Fibroblast of villous mesenchyme (primary cell): ENCODE measurements around the gene GDA. TPM values are rescaled to one million over a fixed set of nuclear protein-coding genes. Genes with fewer than 3 reads are reported as not detected.

Experiments
- DNase-seq: peaks from one replicate; pipeline ENCODE4 v3.0.0-alpha.2; 2010; ENCODE audit warnings: low read depth
- H3K4me3 ChIP-seq: 2 replicates; pipeline ENCODE4 v1.5.1; 2011; ENCODE audit warnings: low read depth, mild to moderate bottlenecking, low read length
- CTCF ChIP-seq: IDR thresholded peaks from 2 replicates; pipeline ENCODE4 v1.5.1; 2012; ENCODE audit warnings: low read depth, mild to moderate bottlenecking, low read length; ENCODE audit not compliant: insufficient read depth
- total RNA-seq: library from RNA; depleted of rRNA; stranded (reverse); fragments of >200 nt; gene quantifications from 2 replicates; pipeline ENCODE4 v1.2.3, GENCODE V29; 2012

GDA gene
- total RNA-seq, 1 donor = 4.3 TPM

- no peak overlapping the region for H3K4me3 ChIP-seq
- no peak for DNase-seq
- TF ChIP-seq CTCF = no peak
Observed at GRCh38 chr9:72211047-72211446, 61.8 kb downstream of the GDA start.

- DNase-seq = no peak
- no peak for TF ChIP-seq CTCF
- no peak overlapping the region for H3K4me3 ChIP-seq
Observed at GRCh38 chr9:72213906-72214305, 64.7 kb downstream of the GDA start.

- no peak for DNase-seq
- no peak for TF ChIP-seq CTCF
- H3K4me3 ChIP-seq = no peak overlapping the region
Observed at GRCh38 chr9:72217306-72217842, 68.1 kb downstream of the GDA start.

GRCh38 chr9:72220589-72220988 lies 71.3 kb downstream of the GDA start:
- no peak overlapping the region for H3K4me3 ChIP-seq
- no peak for DNase-seq
- no peak for TF ChIP-seq CTCF

GRCh38 chr9:72226146-72226812 lies 77.0 kb downstream of the GDA start:
- no peak overlapping the region for H3K4me3 ChIP-seq
- no peak for DNase-seq
- no peak for TF ChIP-seq CTCF

GRCh38 chr9:72228282-72228681 lies 79.0 kb downstream of the GDA start:
- no peak overlapping the region for H3K4me3 ChIP-seq
- no peak for DNase-seq
- no peak for TF ChIP-seq CTCF

GRCh38 chr9:72232778-72233177 lies 83.5 kb downstream of the GDA start:
- no peak for DNase-seq
- no peak overlapping the region for H3K4me3 ChIP-seq
- TF ChIP-seq CTCF = no peak
